HG03378 (cell line): Measurements from ENCODE around the gene BCL2L14.
"Not testable (repeated sequence)": the region's sequence is repeated elsewhere in the genome, so short reads cannot be mapped to it uniquely, and the experiment has no call there.

Experiments
- ATAC-seq: cut with Tn5 transposase; IDR thresholded peaks from one replicate; pipeline ENCODE4 v1.9.1; 2021; ENCODE audit warnings: mild to moderate bottlenecking, moderate library complexity; ENCODE audit not compliant: unreplicated experiment

The BCL2L14 gene

GRCh38 chr12:12107678-12108077 lies 36.9 kb downstream of the BCL2L14 start:
- ATAC-seq = no peak

GRCh38 chr12:12108441-12109058 lies 37.8 kb downstream of the BCL2L14 start:
- ATAC-seq = no peak

GRCh38 chr12:12110923-12111555 lies 40.3 kb downstream of the BCL2L14 start:
- not testable (repeated sequence) for ATAC-seq

- ATAC-seq = no peak
These were observed 44.8 kb downstream of the BCL2L14 start for GRCh38 chr12:12115514-12115913.

- no peak for ATAC-seq
These were observed 45.9 kb downstream of the BCL2L14 start for GRCh38 chr12:12116677-12117076.

GRCh38 chr12:12121061-12121460 lies 50.3 kb downstream of the BCL2L14 start:
- no peak for ATAC-seq

- ATAC-seq = no peak
These were observed 52.4 kb downstream of the BCL2L14 start for GRCh38 chr12:12123036-12123604.

GRCh38 chr12:12126551-12126950 lies 55.8 kb downstream of the BCL2L14 start:
- ATAC-seq = no peak

- no peak for ATAC-seq
These were observed 56.6 kb downstream of the BCL2L14 start for GRCh38 chr12:12127304-12127703.

- no peak for ATAC-seq
These were observed 57.9 kb downstream of the BCL2L14 start for GRCh38 chr12:12128670-12129069.

GRCh38 chr12:12133259-12133658 lies 62.5 kb downstream of the BCL2L14 start:
- ATAC-seq = no peak

GRCh38 chr12:12133785-12134184 lies 63.0 kb downstream of the BCL2L14 start:
- ATAC-seq = no peak

- ATAC-seq = no peak
These were observed 67.7 kb downstream of the BCL2L14 start for GRCh38 chr12:12138203-12139154.

GRCh38 chr12:12141000-12141399 lies 70.3 kb downstream of the BCL2L14 start:
- ATAC-seq = no peak

GRCh38 chr12:12144531-12144930 lies 73.8 kb downstream of the BCL2L14 start:
- not testable (repeated sequence) for ATAC-seq

- no peak for ATAC-seq
These were observed 76.4 kb downstream of the BCL2L14 start for GRCh38 chr12:12147111-12147510.
